ENCODE data around the gene TMEM140. TPM values are rescaled to one million over a fixed set of nuclear protein-coding genes. Genes with fewer than 3 reads are reported as not detected.

The TMEM140 gene
- total RNA-seq, 2 donors from 2014 or later, result not detected

- Mint-ChIP-seq H3K36me3 (ENCODE audit: low read depth) (no peaks in the 10 kb centered on the region), H3K9me3 (peaks cover 2% of the 10 kb centered on the region), H3K4me1 (peaks cover 4% of the 10 kb centered on the region), H3K4me3 (no peak overlapping the region), H3K27ac (no peak overlapping the region), H3K27me3 (ENCODE audit: insufficient read depth) (peaks cover 9% of the 10 kb centered on the region)
- Histone ChIP-seq H3K4me1 (ENCODE audit: control insufficient read depth, insufficient read depth, low read length) (no peaks in the 10 kb centered on the region), H3K36me3 (ENCODE audit: control insufficient read depth, insufficient read depth, low read length) (no peaks in the 10 kb centered on the region), H3K4me3 (ENCODE audit: low read length) (no peak overlapping the region), H3K27me3 (ENCODE audit: control insufficient read depth, insufficient read depth, low read length, poor library complexity, severe bottlenecking) (peaks cover 5% of the 10 kb centered on the region), H3K9ac (ENCODE audit: extremely low read depth, low read length, poor library complexity, severe bottlenecking) (no peak overlapping the region), H3K9me3 (ENCODE audit: control insufficient read depth, low read length) (peaks cover 2% of the 10 kb centered on the region), H3K27ac (ENCODE audit: low read depth, low read length) (no peak overlapping the region)
- WGBS, 2 experiments (ENCODE audit: insufficient coverage in 1 of 2, insufficient read length in 1 of 2), result 96 to 100% methylated on average over 4 of the region's 4 CpGs
- DNase-seq, result no peak
- TF ChIP-seq CTCF (conservative IDR thresholded peaks at IDR 0.05), result no peak
Observed at GRCh38 chr7:135215180-135215579, 67.3 kb downstream of the TMEM140 start.

- no peak overlapping the region for H3K27ac Mint-ChIP-seq
- no peak for TF ChIP-seq CTCF (conservative IDR thresholded peaks at IDR 0.05)
Observed at GRCh38 chr7:135215698-135216097, 67.8 kb downstream of the TMEM140 start.

More at GRCh38 chr7:135215698-135216097, 67.8 kb downstream of the TMEM140 start:
- Histone ChIP-seq H3K36me3 (ENCODE audit: control insufficient read depth, insufficient read depth, low read length) (no peaks in the 10 kb centered on the region), H3K9ac (ENCODE audit: extremely low read depth, low read length, poor library complexity, severe bottlenecking) (no peak overlapping the region), H3K27me3 (ENCODE audit: control insufficient read depth, insufficient read depth, low read length, poor library complexity, severe bottlenecking) (peaks cover under 1% of the 10 kb centered on the region), H3K4me3 (ENCODE audit: low read length) (no peak overlapping the region), H3K27ac (ENCODE audit: low read depth, low read length) (no peak overlapping the region), H3K9me3 (ENCODE audit: control insufficient read depth, low read length) (peaks cover 7% of the 10 kb centered on the region), H3K4me1 (ENCODE audit: control insufficient read depth, insufficient read depth, low read length) (no peaks in the 10 kb centered on the region)
- Mint-ChIP-seq H3K4me3 (no peak overlapping the region), H3K36me3 (ENCODE audit: low read depth) (no peaks in the 10 kb centered on the region), H3K4me1 (peaks cover 2% of the 10 kb centered on the region), H3K9me3 (peaks cover 7% of the 10 kb centered on the region), H3K27me3 (ENCODE audit: insufficient read depth) (peaks cover 4% of the 10 kb centered on the region)
- 91 to 96% methylated on average over 3 of the region's 3 CpGs for WGBS, 2 experiments (ENCODE audit: insufficient coverage in 1 of 2, insufficient read length in 1 of 2)
- no peak for DNase-seq

Small RNAs within 50 kb of the gene (microRNA-seq; reads per million reads assigned to microRNA genes)
- not detected for gene MIR6509 (ENCODE audit: borderline microRNAs expressed)

Other genes starting within 250 kb of the TMEM140 start
- gene AGBL3, start 161.6 kb upstream of the TMEM140 start, total RNA-seq, result 1 to 10 TPM; 2.6 to 5.0 TPM
- 10 to 100 TPM; 60.6 to 67.8 TPM for gene CYREN, start 22.6 kb downstream of the TMEM140 start, total RNA-seq
- gene WDR91, start 63.5 kb downstream of the TMEM140 start, total RNA-seq, result 1 to 10 TPM; 8.2 to 9.6 TPM
- gene STRA8, start 85.8 kb downstream of the TMEM140 start, total RNA-seq, result not detected